Ishikawa (cell line): ENCODE data around the gene SF3A1.

Experiments
- CEBPB ChIP-seq: IDR thresholded peaks from 2 replicates; pipeline ENCODE4 v1.6.1; 2012
- CREB1 ChIP-seq: IDR thresholded peaks from 2 replicates; pipeline ENCODE4 v1.6.1; 2012; ENCODE audit warnings: low read depth
- EGR1 ChIP-seq: IDR thresholded peaks from 2 replicates; pipeline ENCODE4 v1.6.1; 2012
- EP300 ChIP-seq: IDR thresholded peaks from 2 replicates; pipeline ENCODE4 v1.6.1; 2012; ENCODE audit warnings: borderline replicate concordance
- FOXM1 ChIP-seq: IDR thresholded peaks from 2 replicates; pipeline ENCODE4 v1.6.1; 2012; ENCODE audit warnings: low read depth, borderline replicate concordance
- NFIC ChIP-seq: IDR thresholded peaks from 2 replicates; pipeline ENCODE4 v1.6.1; 2012
- RAD21 ChIP-seq: IDR thresholded peaks from 2 replicates; pipeline ENCODE4 v1.6.1; 2012; ENCODE audit warnings: low read depth
- TAF1 ChIP-seq: IDR thresholded peaks from 2 replicates; pipeline ENCODE4 v1.6.1; 2012; ENCODE audit warnings: low read depth, mild to moderate bottlenecking
- TCF12 ChIP-seq: IDR thresholded peaks from 2 replicates; pipeline ENCODE4 v1.6.1; 2012; ENCODE audit warnings: low read depth
- TEAD4 ChIP-seq: IDR thresholded peaks from 2 replicates; pipeline ENCODE4 v1.6.1; 2012
- YY1 ChIP-seq: IDR thresholded peaks from 2 replicates; pipeline ENCODE4 v1.6.1; 2012; ENCODE audit warnings: low read depth
- ZBTB7A ChIP-seq: IDR thresholded peaks from 2 replicates; pipeline ENCODE4 v1.6.1; 2012; ENCODE audit warnings: low read depth
- TF ChIP-seq, protein P1 (sequence below): IDR thresholded peaks from 2 replicates; pipeline ENCODE4 v1.6.1; 2012
- TF ChIP-seq, protein P2 (sequence below): IDR thresholded peaks from 2 replicates; pipeline ENCODE4 v1.6.1; 2012
- TF ChIP-seq, protein P3 (sequence below): IDR thresholded peaks from 2 replicates; pipeline ENCODE4 v1.6.1; 2012; ENCODE audit warnings: low read depth, mild to moderate bottlenecking

SF3A1 gene

DNA sequence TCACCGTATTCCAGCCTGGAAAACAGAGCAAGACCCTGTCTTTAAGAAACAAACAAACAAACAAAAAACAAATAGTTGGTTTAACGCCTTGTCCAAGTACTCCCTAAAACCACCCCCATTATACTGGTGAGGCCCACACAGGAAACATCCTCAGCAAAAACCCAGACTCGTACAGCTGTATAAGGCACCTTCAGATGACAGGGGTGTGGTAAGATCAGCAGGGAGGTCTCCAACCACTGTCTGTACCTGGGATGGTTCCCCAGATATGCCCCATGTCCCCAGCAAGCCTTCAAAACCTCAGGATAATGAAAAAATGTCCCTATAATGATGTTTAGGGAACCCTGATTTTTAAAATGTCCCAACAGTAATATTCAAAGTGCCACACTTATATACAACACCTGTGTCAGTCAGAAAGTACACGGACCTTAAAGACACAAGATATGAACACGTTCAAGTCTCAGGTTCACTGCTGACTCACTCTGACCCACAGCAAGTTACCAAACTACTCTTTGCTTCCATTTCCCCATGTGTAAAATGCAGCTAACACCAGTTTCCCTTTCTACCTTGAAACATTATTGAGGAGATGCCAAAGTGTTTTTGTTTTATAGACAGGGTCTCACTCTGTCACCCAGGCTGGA is 9.3 kb downstream of the SF3A1 start:
- TF ChIP-seq, protein P1, sequence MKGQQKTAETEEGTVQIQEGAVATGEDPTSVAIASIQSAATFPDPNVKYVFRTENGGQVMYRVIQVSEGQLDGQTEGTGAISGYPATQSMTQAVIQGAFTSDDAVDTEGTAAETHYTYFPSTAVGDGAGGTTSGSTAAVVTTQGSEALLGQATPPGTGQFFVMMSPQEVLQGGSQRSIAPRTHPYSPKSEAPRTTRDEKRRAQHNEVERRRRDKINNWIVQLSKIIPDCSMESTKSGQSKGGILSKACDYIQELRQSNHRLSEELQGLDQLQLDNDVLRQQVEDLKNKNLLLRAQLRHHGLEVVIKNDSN, result no peak
- TF ChIP-seq NFIC (no peak), YY1 (no peak), TAF1 (no peak), FOXM1 (no peak)
- TF ChIP-seq, protein P2, sequence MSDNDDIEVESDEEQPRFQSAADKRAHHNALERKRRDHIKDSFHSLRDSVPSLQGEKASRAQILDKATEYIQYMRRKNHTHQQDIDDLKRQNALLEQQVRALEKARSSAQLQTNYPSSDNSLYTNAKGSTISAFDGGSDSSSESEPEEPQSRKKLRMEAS, result no peak

DNA sequence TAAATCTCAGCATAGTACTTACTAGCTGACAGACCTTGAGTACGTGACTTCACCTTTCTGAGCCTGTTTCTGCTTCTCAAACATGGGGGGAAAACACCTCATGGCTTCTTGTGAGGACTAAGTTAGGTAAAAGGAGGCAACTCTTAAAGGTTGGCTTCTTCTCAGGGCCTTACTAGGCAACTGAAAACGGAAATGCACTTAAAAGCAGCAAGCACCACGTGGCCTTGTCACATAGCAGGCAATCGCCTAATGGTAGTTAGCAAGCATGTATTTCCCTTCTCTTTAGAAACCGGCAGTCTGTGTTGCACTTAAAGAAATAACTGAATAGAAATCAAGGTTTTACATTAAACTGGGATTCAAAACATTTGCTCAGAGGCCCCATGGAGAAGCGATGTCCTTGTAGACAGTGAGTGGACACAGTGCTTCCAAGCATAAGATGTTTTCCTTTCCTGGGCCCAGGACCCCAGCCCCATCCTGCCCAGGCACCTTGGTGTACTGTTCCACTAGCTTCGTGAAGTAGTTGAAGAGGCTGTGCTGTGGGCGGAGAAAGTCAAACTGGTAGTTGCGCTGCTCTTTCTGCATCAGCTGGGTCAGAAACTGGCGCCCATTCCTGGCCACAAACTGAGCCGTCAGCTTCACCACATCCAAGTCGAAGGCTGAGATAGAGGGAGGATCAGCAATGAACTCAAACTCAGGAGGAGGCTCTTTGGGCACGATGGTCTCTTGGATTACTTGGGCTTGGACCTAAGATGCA is 12.1 kb downstream of the SF3A1 start:
- TF ChIP-seq CEBPB, result no peak
- TF ChIP-seq ZBTB7A, result no peak
- no peak for TF ChIP-seq TEAD4
- no peak for TF ChIP-seq RAD21
- no peak for TF ChIP-seq NFIC
- TF ChIP-seq, protein P1, result no peak
- TF ChIP-seq, protein P3, sequence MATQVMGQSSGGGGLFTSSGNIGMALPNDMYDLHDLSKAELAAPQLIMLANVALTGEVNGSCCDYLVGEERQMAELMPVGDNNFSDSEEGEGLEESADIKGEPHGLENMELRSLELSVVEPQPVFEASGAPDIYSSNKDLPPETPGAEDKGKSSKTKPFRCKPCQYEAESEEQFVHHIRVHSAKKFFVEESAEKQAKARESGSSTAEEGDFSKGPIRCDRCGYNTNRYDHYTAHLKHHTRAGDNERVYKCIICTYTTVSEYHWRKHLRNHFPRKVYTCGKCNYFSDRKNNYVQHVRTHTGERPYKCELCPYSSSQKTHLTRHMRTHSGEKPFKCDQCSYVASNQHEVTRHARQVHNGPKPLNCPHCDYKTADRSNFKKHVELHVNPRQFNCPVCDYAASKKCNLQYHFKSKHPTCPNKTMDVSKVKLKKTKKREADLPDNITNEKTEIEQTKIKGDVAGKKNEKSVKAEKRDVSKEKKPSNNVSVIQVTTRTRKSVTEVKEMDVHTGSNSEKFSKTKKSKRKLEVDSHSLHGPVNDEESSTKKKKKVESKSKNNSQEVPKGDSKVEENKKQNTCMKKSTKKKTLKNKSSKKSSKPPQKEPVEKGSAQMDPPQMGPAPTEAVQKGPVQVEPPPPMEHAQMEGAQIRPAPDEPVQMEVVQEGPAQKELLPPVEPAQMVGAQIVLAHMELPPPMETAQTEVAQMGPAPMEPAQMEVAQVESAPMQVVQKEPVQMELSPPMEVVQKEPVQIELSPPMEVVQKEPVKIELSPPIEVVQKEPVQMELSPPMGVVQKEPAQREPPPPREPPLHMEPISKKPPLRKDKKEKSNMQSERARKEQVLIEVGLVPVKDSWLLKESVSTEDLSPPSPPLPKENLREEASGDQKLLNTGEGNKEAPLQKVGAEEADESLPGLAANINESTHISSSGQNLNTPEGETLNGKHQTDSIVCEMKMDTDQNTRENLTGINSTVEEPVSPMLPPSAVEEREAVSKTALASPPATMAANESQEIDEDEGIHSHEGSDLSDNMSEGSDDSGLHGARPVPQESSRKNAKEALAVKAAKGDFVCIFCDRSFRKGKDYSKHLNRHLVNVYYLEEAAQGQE, result no peak
- TF ChIP-seq TCF12, result no peak
- no peak for TF ChIP-seq TAF1
- TF ChIP-seq, protein P2, result no peak
- TF ChIP-seq YY1, result no peak
- no peak for TF ChIP-seq EGR1
- no peak for TF ChIP-seq CREB1
- no peak for TF ChIP-seq FOXM1
- no peak for TF ChIP-seq EP300

DNA sequence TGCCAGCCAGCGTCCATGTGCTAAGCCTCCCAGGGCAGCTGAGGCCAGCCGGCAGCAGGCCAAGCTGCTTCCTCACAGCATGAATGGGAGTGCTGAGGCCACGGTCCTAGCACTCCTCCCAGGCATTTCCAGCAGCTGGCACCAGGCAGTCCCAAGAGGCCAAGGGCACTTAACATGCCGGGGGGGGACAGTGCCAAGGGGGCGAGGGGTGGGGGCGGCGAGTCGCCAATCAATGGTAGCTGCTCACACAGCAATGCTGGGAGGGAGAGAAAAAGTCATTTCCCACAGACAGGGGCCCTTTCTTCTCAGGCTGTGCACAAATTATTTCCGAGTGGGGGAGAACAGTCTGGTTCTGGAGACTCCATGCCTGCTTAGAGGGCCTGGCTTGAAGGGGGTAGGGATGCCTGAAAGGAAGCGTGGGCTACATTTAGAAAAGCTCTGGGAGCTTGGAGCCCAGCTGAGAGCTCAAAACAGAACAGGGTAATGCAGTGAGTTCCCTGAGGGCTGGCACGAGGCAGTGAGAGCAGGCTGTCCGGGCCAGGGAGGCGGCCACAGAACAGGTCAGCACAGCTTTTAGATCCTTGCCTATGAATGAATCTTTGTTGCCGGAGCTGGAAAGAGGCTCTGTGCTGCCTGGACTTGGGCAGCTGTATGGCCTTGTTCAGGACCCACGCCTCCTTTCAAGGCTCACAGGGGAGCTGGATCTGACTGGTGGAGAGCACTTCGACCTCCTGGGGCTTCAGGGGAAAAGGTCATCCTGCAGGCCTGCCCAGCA is 15.6 kb downstream of the SF3A1 start:
- TF ChIP-seq EP300 (no peak), EGR1 (no peak), TEAD4 (no peak), TCF12 (no peak), FOXM1 (no peak), TAF1 (no peak), RAD21 (no peak), CEBPB (no peak), CREB1 (no peak), NFIC (no peak), YY1 (no peak), ZBTB7A (no peak)
- TF ChIP-seq, protein P1, result no peak
- TF ChIP-seq, protein P2, result no peak
- TF ChIP-seq, protein P3, result no peak

DNA sequence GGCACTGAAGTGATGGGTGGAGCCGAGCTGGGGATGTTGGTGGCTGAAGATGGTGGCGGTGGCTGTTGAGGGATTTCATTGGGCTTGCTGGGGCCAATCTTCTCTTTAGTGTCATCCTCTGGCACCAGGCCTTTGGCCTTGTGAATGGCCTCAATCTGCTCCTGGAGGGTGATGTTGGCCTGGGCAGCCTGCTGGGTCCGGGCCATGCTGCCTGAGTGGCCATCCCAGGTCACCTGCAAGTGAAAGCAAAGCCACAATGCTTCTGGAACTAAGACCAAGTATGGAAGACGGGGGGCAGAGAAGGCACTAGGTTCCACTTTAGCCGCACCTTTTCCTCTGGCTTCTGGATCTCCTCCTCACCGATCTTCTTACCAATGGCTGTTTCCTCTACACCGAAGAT is 17.9 kb downstream of the SF3A1 start:
- TF ChIP-seq ZBTB7A (no peak), RAD21 (no peak), EGR1 (no peak), YY1 (no peak), TCF12 (no peak), CREB1 (no peak), TEAD4 (no peak), TAF1 (no peak), NFIC (no peak), CEBPB (no peak), FOXM1 (no peak), EP300 (no peak)
- TF ChIP-seq, protein P2, result no peak
- TF ChIP-seq, protein P1, result no peak
- TF ChIP-seq, protein P3, result no peak
